Chondrocyte (in vitro differentiated cells): ENCODE measurements around the gene PAPOLG. TPM values are rescaled to one million over a fixed set of nuclear protein-coding genes. Genes with fewer than 3 reads are reported as not detected.

Experiments
- DNase-seq: peaks from one replicate; pipeline ENCODE4 v3.0.0; 2021; ENCODE audit warnings: mixed read lengths, low spot score
- H3K27ac Mint-ChIP-seq: one replicate; pipeline ENCODE4 v1.8.0; 2021; ENCODE audit warnings: mild to moderate bottlenecking, moderate library complexity, mixed read lengths; ENCODE audit not compliant: unreplicated experiment
- H3K27me3 Mint-ChIP-seq: 2 replicates; pipeline ENCODE4 v1.8.0; 2021; ENCODE audit warnings: low read depth, mixed read lengths
- H3K36me3 Mint-ChIP-seq: 2 replicates; pipeline ENCODE4 v1.8.0; 2021; ENCODE audit warnings: low read depth, mixed read lengths
- H3K4me1 Mint-ChIP-seq: 2 replicates; pipeline ENCODE4 v1.8.0; 2021; ENCODE audit warnings: low read depth, mild to moderate bottlenecking, mixed read lengths
- H3K4me3 Mint-ChIP-seq: one replicate; pipeline ENCODE4 v1.8.0; 2021; ENCODE audit warnings: mild to moderate bottlenecking, moderate library complexity, mixed read lengths; ENCODE audit not compliant: unreplicated experiment
- H3K9me3 Mint-ChIP-seq: 2 replicates; pipeline ENCODE4 v1.8.0; 2021; ENCODE audit warnings: low read depth, mixed read lengths
- total RNA-seq: library from RNA; stranded (reverse); gene quantifications from 3 replicates; pipeline ENCODE4 v1.2.1, GENCODE V29; 2021
- TF ChIP-seq, protein P1 (sequence below): fragments of 200-600 bp; sonication (generic); IDR thresholded peaks from 2 replicates; pipeline ENCODE4 v1.5.0; 2021; ENCODE audit warnings: antibody characterized with exemption, mild to moderate bottlenecking, moderate library complexity

PAPOLG gene
- total RNA-seq, 1 donor from 2014 or later = 10.0 TPM

GRCh38 chr2:60837123-60837522 is 81.1 kb downstream of the PAPOLG start:
- H3K27me3 Mint-ChIP-seq = peaks cover 28% of the 10 kb centered on the region
- H3K4me3 Mint-ChIP-seq = no peak overlapping the region

GRCh38 chr2:60838481-60838880 is 82.4 kb downstream of the PAPOLG start:
- H3K4me1 Mint-ChIP-seq = no peaks in the 10 kb centered on the region
- H3K36me3 Mint-ChIP-seq = peaks cover 2% of the 10 kb centered on the region
- TF ChIP-seq, protein P1, sequence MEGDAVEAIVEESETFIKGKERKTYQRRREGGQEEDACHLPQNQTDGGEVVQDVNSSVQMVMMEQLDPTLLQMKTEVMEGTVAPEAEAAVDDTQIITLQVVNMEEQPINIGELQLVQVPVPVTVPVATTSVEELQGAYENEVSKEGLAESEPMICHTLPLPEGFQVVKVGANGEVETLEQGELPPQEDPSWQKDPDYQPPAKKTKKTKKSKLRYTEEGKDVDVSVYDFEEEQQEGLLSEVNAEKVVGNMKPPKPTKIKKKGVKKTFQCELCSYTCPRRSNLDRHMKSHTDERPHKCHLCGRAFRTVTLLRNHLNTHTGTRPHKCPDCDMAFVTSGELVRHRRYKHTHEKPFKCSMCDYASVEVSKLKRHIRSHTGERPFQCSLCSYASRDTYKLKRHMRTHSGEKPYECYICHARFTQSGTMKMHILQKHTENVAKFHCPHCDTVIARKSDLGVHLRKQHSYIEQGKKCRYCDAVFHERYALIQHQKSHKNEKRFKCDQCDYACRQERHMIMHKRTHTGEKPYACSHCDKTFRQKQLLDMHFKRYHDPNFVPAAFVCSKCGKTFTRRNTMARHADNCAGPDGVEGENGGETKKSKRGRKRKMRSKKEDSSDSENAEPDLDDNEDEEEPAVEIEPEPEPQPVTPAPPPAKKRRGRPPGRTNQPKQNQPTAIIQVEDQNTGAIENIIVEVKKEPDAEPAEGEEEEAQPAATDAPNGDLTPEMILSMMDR = no peak
- H3K4me3 Mint-ChIP-seq = no peak overlapping the region
- peaks cover 21% of the 10 kb centered on the region for H3K27me3 Mint-ChIP-seq
- no peak for DNase-seq
- no peaks in the 10 kb centered on the region for H3K9me3 Mint-ChIP-seq
- no peak overlapping the region for H3K27ac Mint-ChIP-seq

More at GRCh38 chr2:60837123-60837522, 81.1 kb downstream of the PAPOLG start:
- DNase-seq = no peak
- H3K4me1 Mint-ChIP-seq = no peaks in the 10 kb centered on the region
- no peak overlapping the region for H3K27ac Mint-ChIP-seq
- H3K36me3 Mint-ChIP-seq = peaks cover 2% of the 10 kb centered on the region
- TF ChIP-seq, protein P1 = no peak
- H3K9me3 Mint-ChIP-seq = no peaks in the 10 kb centered on the region

DNA sequence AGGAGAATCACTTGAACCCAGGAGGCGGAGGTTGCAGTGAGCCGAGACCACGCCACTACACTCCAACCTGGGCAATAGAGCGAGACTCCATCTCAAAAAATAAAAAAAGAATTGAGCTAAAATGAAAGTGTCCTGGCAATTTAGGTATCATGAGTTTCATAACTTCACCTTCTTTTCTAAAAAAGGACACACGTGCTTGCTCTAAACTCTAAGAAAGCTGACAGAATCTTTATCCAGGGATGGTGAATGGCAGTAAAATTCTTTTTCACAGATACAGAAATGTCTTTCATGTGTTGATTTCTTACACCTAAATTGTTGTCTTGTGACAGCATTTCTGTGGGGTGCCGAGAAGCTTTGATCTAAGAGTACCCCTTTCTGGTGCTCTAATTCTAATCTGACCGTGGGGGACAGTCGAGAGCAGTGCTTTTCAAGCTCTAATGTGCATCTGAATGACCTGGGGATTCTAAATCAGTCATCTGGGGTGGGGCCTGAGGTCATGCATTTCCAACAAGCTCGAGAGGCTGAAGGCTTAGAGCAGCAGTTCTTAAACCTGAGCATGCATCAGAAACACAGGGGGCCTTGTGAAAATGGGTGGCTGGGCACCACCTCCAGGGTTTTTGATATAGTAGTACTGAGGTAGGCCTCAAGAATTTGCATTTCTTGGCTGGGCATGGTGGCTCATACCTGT is 83.2 kb downstream of the PAPOLG start:
- H3K4me3 Mint-ChIP-seq = no peak overlapping the region
- DNase-seq = no peak
- H3K27ac Mint-ChIP-seq = no peak overlapping the region
- no peaks in the 10 kb centered on the region for H3K36me3 Mint-ChIP-seq
- H3K9me3 Mint-ChIP-seq = no peaks in the 10 kb centered on the region
- no peaks in the 10 kb centered on the region for H3K4me1 Mint-ChIP-seq
- TF ChIP-seq, protein P1 = no peak
- peaks cover 15% of the 10 kb centered on the region for H3K27me3 Mint-ChIP-seq

- peaks cover 5% of the 10 kb centered on the region for H3K27me3 Mint-ChIP-seq
- no peaks in the 10 kb centered on the region for H3K4me1 Mint-ChIP-seq
- TF ChIP-seq, protein P1 = no peak
- no peaks in the 10 kb centered on the region for H3K9me3 Mint-ChIP-seq
- H3K27ac Mint-ChIP-seq = no peak overlapping the region
- no peak for DNase-seq
- no peak overlapping the region for H3K4me3 Mint-ChIP-seq
- H3K36me3 Mint-ChIP-seq = no peaks in the 10 kb centered on the region
Measured at GRCh38 chr2:60840880-60841279, 84.8 kb downstream of the PAPOLG start.

DNA sequence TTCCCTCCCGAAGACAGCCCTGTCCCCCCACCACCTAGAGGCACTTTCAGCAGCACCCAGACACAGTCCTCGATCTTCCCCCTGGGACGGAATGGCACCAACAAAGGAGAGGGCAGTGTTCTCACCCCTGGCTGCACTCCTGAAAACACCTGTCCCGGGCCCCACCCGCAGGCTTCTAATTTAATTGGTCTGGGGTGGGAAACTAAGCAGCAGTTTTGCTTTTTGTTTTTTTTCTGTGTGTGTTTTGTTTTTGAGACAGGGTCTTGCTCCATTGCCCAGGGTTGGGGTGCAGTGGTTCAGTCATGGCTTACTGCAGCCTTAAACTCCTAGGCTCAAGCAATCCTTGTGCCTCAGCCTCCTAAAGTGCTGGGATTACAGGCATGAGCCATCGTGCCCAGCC is 86.9 kb downstream of the PAPOLG start:
- Mint-ChIP-seq H3K27ac (no peak overlapping the region), H3K4me1 (no peaks in the 10 kb centered on the region), H3K36me3 (no peaks in the 10 kb centered on the region), H3K4me3 (no peak overlapping the region), H3K27me3 (no peaks in the 10 kb centered on the region), H3K9me3 (no peaks in the 10 kb centered on the region)
- DNase-seq = no peak
- TF ChIP-seq, protein P1 = no peak
